GM21576 (cell line): ENCODE data around the gene TACC2.

ENCODE experiments used
- ATAC-seq: cut with Tn5 transposase; IDR thresholded peaks from one replicate; pipeline ENCODE4 v1.9.1; 2021; ENCODE audit warnings: mild to moderate bottlenecking, moderate library complexity; ENCODE audit not compliant: unreplicated experiment

Gene TACC2

DNA sequence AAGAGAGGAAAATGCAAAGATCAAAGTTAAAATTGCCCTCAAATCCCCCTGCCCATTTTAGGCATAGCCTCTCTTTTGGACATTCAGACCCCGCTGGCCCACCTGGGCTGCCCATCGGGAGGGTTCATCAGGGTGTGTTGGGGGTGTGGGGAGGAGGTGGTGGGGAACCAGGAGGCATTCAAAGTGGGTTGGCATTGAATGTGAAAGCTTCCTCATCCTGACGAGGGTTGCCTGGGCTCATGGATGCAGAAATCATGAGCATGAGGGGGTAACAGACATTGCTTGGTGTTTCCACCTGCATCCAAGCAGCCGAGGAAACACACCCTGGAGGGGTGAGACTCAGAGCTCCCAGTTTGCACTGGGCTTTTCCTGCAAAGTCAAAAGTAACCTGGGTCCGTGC lies 302.8 kb downstream of the TACC2 start:
- no peak for ATAC-seq

DNA sequence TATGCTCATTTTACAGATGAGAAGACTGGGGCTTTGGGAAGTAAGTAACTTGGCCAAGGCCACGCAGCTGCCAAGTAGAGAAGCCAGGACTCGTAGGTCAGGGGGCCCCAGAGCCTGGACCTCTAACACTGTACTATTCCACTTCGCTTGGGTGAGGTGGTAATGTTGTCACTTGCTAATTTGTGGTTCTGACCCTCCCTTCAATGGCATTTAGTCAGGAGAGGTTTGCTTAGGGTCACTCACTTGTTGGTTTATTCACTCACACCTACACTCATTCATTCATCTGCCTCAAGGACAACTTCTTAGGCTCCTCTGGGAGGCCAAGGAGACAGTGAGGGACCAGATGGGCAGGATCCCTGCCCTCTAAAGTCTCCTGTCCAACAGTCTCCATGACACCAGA lies 303.4 kb downstream of the TACC2 start:
- ATAC-seq: no peak

DNA sequence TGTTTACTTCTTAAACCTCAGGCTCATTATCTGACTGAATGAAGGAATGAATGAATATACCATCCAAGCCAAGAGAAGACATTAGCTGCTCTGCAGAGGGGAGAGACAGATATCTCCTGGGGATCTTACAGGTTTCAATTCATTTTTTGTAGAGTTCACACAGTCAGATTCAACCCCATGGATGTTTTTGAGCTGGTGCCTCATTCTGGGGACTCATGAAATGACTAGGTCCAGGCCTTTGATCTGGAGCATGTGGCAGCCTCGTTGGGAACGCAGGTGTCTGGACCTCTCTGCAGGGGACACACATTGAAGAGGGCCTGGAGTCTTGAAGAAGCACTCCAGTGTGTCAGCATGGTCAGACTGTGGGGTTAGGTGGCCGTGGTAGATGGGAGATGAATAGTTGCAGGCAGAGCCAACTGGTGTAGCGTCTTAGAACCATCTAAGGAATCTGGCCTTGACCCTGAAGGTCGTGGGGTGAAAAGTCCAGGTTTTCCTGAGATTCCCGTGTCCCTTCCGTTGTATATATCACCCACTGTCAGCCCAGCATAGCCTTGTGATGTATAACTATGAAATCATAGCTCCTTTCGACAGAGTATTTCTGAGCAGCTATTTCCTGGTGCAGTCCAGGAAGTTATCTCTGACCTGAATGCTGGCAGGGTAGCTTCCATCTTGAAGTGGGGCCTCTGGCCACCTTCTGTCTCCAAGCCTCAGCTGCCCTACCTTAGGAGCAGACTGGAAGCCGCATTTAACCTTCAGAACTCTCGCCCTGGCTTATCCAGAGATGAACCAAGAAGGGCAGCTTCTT lies 304.4 kb downstream of the TACC2 start:
- ATAC-seq: no peak

DNA sequence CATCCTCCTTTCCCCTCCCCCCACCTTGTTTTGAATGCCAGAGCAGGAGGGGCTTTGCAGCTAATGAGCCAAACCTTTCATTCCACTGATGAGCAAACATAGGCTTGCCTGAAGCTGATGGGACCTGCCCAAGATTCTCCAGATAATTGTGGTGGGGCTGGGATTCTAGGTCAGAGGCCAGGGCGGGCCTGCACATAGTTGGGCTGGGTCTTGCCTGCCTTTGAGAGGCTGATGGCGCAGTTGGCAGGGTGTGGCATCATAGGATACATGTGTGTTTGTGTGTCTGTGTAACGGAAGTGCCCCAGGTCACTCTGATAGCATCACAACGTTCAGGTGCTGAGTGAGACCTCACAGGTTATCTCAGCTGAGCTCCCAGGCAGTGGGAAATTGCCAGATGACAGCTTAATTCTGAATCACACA lies 305.0 kb downstream of the TACC2 start:
- ATAC-seq: no peak

DNA sequence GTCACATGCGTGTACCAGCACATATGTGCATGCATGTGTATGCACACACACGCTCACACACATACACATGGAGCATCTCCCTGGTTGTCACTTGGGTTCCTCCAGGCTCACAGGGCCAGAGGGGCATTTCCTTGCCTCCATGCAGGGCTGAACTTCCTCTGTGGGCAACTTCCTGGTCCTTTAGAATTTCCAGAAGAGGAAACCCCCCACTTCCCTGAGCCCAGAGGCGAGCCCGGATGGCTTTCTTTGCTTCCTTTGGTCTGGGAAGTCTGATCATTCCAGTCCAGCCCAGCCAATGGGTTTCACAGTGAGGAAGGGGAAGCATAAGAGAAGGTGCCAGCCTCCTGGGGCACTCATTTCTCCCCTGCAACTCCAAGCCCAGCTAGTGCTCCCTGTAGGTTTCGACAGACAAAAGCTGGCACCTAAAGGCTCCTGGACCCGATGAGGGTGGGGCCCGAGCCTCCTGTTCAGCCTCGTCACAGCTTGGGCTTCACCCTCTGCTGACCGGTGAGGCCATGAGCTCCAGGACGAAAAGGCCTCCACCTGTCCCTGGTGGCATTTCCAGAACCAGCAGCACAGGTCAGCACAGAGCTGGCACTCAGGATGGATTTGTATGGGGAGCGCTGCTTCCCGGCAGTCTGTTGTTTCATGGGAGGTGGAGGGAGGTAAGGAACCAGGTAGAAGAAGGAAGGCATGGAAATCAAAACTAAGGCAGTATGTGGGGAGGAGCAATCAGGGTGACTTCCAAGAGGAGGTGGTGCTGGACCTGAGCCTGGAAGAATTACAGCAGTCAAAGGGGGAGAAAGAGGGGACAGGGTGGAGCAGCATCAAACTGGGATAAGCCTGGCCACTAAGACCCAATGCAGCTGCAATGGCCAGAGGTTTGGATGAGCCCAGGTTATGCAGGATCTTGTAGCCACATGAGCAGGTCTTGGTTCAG lies 305.8 kb downstream of the TACC2 start:
- no peak for ATAC-seq

DNA sequence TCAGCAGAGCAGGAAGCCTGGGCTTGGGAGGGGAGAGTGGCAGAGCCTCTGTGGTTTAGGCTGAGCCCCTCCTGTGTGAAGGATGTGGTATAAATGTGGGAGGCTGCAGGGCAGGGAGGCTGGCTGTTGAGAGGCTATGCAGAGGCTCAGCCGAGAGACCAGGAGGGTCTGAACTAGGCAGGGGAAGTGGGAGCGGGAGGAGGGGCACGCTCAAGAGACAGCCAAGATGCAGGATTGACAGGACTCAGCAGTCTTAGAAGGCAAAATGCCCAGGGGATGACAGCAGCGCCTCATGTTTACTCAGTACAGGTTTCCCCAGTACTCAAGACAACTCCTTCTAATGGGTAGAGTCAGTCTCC lies 306.5 kb downstream of the TACC2 start:
- ATAC-seq: no peak

DNA sequence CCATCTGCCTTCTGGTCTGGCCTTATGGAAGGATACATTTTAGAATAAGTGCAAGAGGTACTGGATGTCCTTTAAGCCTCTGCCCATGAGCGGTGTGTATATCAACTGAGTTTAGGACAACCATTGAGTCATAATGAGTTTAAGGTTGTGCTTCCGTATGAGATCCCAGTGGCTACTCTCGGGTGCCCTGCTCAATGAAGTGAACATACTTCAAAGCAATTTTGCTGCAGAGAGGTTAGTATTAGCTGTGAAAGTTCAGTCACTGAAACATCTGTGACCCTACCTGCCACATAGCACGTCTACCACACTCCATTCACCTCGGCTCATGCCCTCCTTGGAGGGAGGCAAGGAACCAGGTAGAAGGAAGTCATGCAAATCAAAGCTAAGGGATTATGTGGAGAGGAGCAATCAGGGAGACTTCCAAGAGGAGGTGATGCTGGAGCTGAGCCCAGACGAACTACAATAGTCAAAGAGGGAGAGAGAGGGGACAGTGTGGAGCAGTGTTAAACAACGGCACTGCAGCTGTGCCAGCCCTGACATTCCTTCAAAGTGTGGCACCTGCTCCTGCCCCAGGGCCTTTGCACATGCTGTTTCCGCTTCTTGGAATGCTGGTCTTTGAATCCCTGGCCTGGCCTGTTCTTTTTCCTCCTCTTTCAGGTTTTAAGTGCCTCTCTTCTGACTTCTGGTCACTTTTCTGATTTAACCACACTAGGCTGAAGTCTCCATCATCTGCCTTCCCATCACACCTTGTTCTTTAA lies 307.6 kb downstream of the TACC2 start:
- ATAC-seq: no peak

DNA sequence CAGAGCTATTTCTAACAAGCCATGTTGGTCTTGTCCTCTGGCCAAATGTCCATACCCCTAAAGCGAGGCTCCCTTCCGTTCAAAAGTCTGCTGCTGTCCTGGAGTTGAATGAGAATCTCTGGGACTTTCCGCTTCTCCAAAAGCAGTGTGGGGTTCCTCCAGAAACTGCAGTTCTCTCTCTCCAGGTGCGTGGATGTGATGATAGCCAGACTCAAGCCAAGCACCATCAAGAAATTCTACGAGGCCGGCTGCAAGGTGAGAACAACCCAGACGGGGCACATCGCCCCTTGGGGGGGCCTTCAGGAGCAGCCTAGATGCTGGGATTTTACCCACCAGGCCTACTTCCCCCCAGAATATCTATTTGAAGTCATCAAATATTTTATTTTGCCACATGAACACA lies 308.6 kb downstream of the TACC2 start:
- ATAC-seq: no peak

DNA sequence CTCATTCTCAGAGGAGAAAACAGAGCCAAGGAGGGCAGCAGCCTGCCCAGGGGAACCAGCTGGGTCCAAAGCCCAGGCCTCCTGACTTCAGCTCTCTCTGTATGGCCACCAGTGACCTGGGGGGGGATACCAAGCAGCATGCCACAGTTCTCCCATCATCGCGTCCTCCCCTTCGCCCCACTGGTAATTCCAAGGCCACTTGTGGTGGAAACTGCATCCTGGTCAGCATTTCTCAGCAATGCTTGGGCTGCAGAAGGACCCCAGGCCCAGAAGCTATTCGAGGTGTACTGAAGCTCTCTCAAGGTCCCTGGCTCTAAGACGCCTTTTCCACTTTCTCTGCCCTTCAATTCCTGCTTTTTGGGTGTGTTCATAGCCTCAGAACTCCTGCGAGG lies 309.2 kb downstream of the TACC2 start:
- no peak for ATAC-seq

DNA sequence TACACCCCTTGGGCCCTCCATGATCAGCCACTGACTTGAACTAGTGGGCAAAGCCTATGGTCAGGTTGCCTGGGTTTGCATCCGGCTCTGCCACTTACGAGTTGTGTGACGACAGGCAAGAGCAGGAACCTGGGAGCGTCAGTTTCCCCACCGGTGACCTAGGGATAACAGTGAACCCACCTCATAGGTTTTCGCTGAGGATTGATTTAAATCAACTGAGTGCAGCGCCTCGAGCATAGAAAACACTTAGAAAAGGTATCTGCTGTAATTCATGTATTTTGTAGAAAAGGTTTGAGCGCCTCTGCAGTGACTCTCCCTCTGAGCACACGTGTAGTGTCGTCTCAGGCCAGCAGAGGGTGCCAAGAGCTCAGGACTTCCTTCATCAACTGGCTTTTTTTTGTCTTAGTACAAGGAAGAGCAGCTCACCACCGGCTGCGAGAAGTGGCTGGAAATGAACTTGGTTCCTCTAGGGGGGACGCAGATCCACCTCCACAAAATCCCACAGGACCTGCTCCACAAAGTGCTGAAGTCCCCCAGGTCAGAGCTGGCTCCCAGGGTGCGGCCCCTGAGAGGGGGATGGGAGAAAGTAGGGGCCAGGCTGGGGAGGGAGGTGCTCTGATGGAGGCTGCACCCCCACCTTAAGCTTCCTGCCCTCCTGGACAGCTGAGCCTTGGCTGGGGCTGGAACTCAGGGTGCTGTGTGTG lies 309.8 kb downstream of the TACC2 start:
- ATAC-seq: peak; percentile 56

DNA sequence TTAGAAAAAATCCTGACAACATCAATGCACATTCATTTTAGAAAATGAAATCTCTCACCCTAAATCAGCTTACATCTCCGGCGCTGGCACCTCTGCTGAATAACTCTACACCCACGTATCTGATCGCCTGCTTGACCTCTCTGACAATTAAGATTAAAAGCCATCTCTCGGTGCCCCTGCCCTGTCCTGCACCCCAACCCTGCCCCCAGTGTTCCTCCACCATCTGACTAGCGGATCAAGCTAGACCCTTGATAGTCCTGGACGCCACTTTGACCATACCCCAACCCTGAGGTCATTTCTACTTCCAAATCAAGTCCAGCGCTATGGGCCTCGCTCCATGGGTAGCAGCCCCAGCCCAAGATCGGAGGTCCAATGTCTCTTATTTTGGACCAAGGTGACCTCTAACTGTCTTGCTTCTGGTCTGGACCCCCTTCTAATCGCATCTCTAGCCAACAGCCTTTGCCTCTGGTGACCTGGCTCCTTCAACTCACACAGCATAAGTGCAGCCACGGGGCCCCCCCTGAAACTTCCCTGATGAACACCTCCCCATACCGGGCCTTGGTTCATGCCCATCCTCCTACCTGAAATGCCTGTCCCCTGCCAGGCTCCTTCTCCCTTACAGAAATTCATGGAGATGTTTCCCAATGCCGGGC lies 310.6 kb downstream of the TACC2 start:
- no peak for ATAC-seq

DNA sequence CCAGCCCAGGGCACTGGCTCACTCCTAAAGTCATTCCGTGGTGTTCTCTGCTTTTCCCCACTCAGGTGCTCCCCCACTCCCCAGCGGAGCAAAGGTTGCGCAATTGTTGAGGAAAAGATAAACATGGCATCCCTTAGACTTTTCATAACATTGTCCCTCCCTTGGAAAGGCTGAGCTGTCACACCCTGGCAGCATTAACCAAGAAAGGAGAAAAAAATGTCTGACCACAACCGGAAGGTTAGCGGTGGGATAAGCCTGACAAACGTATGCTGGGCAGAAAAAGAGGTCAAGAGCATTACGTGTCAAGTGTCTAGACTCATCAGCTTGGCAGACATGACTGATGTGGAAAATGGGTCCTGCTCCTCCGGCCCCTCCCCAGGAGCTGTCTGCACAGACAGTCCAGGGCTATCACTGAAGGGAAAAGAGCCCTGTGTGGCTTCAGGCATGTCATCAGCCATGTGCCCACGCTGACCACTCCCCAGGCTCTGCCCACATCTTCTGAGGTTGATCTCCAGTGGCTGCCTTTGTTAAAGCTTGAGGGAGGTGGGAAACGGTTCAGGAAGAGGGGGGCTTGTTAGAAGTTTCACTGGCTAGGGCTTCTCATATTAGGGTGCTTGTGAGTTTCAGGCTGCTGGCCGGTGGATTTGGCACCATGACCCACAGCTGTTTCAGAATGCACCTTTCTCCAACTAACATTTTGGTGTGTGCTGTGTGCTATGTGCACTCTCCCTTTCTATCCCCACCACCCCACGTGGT lies 312.3 kb downstream of the TACC2 start:
- ATAC-seq: no peak

DNA sequence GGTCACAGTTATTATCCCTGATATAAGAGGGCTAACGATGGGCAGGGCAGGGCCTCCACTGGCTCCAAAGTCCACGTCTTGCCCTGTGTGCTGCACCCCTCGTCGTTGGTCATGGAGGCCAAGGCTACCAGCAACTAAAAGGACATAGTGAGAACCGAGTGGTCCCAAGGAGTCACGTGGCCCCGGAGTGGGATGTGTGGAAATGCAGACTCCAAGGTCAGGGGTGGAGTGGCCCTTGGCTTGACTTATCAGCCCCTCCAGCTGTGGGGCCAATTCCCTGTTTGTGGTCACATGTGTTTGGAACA lies 312.8 kb downstream of the TACC2 start:
- no peak for ATAC-seq

DNA sequence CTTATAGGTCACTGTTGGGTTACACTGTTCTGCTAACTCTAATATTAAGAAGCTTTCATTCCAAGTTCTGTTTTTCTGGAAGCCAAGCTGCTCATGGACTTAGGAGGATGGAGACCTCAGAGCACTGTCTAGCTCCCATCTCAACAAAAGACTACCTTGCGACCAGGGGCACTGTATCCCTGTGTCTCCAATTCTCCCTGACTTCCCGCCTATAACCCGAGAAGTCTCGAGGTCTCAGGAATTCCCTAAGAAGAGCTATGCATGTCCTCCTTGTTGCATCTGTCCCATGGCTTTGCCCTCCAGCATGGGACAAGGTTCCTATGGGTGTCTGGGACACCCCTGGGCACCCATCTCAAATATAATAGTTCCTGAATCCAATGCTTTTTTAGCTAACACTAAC lies 313.4 kb downstream of the TACC2 start:
- ATAC-seq: no peak

DNA sequence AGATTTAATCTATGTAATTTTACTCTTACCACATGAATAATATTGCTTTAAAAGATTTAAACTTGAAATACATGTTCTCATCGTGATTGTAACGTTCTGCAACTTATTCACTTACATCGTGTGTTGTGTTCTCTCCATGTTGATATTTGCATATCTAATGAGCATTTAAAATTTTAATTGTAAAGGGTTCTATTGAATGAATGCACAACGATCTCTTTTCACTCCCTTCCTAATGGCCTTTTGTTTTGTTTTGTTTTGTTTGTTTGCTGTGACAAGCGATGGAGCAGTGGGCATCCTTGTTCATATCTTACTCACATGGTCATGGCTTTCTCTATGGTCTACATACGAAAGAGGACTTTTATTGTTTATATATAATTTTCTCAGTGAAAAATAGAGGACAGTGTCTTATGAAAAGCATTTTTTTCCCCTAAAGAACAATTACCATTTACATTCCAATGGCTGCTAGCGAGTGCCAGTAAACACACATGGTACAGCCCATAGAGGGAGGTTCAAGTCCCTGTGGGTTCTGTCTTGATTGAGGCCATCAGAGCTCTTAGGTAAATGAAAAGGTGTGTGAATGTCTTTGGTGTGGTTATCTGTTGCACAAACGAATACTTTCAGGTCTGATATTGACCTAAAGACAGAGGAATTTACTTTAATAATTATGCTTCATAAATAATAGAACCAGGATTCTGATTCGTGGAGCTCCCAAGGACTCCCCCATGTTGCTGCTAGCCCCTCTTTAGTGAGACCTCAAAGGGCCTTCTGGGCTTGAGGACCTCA lies 314.5 kb downstream of the TACC2 start:
- no peak for ATAC-seq
